HG02973 (cell line): ENCODE measurements around the gene LRP2.
"Not testable (repeated sequence)": the region's sequence is repeated elsewhere in the genome, so short reads cannot be mapped to it uniquely, and the experiment has no call there.

ENCODE experiments used
- ATAC-seq: cut with Tn5 transposase; IDR thresholded peaks from one replicate; pipeline ENCODE4 v1.9.1; 2021; ENCODE audit warnings: moderate library complexity; ENCODE audit not compliant: unreplicated experiment

The LRP2 gene

DNA sequence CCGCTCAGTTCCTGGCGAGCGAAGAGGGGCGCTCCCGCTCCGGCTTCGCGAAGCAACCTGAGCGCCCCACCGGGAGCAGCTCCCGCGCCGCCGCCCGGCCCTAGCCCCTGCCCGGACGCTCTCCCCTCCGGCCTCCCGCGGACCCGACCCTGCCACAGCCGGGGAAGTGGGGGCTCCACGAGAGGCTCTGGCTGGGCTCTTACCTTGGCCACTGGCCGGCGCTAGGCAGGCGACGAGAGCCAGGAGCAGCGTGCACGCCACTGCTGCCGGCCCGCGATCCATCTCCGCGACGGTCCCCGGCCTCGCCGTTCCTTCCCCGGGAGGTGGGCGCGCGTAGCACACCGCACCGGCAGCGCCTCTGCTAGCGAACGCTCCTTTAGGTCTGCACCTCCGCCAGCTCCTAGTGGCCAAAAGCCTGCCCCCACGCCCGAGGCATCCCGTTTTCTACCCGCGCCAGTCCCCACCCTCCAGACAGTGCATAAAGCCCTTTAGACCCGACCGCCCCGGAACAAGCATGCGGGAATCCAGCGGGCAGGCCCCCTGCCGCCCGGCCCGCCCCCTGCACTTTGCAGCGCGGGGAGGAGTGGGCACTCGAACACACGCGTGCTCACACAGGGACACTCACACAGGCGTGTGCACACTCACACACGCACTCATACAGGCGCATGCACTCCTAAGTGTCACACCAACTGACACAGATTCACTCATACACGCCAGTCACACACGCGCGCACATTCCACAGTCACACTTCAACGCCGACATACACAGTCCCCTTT, at the start of gene LRP2:
Gene LRP2, minus strand, starts transcription at position 417 of the 776 bp plus-strand sequence. Its CDS starts 135 bp downstream, at position 282.
- no peak for ATAC-seq

DNA sequence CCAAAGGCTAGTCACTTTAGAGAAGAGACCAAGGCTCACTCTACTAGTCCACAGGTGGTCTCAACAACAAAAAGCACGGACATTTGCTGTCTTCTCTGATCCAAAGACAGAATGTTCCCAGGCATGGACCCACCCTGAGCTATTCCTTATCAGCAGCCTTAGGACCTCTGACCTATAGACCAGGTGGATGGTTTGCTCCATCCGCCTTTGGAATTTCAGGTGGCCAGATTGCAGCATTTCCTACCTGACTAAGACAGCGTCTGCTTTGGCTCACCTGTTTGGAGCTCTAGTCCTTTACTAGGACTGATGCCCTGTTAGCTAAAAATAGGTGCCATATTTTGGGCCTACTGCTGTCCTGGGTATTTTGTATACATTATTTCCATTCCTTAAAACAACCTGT, 44.6 kb upstream of the LRP2 start:
- no peak for ATAC-seq

DNA sequence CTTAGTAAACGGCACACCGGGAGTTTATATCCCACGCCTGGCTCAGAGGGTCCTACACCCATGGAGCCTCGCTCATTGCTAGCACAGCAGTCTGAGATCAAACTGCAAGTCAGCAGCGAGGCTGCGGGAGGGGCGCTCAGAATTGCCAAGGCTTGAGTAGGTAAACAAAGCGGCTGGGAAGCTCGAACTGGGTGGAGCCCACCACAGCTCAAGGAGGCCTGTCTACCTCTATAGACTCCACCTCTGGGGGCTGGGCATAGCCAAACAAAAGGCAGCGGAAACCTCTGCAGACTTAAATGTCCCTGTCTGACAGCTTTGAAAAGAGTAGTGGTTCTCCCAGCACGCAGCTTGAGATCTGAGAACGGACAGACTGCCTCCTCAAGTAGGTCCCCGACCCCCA, 37.2 kb upstream of the LRP2 start:
- not testable (repeated sequence) for ATAC-seq

DNA sequence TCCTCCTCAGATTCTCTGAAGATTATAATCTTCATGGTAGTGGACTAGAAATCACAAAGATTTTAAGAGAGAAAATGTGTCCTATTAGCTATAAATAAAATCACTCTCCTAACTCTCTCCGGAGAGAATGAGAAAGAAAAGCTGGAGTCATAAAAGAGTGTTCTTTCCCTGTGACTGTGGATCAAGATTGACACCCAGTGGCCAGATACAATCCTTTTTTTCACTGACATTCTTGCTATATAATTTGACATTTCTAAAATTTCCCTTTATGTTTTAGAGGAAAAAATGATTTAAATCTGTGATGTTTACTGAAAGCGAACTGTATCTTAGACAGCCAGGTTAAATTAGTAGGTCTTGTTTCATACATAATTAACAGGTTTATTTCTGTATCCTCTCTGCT, 35.4 kb upstream of the LRP2 start:
- ATAC-seq: no peak

DNA sequence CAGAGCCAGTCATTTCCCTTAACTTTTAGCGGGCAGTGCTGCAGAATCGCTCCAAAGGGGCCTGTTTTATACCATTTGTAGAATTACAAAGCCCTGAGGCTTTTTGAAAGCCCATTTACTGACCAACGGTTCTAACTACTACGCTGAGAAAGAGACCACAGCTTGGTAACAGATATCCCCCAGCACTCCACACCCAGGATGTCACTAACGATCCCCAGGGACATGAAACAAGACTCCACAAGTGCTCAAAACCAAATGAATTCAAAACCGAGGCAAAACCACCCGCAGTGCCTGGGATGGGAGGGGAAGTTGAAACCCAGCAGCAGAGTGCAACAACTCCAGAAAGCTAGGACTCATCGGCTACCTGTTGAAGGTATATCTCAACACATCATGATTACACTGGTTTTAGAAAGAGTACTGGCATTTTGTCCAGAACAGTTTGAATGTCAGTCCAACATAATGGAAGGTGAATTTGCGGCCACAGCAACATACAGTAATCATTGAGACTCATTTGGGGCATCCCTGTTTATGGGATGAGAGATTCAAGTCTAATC, 33.6 kb upstream of the LRP2 start:
- no peak for ATAC-seq

DNA sequence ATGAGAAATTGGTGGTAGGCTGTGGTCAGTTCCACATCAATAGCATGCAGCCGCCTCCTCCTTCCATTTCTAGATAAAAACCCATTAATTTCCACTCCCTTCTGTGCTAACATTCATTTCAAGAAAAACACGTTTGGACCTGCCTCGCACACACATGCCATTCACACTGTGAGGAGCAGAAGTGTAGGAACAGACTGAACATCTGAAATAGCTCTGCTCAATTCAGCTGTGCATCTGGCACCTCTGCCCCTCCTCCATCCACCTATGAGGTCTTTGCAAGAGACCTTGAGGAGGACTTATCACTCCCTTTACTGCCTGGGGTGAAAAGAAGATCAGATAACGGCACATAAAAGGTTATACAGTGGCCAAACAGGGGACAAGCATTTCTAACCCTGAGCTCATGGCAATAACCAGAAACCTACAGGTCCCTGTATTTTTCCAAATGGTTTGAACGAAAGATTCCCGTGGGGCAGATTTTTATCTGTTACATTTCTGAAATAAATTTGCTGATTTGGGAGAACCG, 30.8 kb upstream of the LRP2 start:
- no peak for ATAC-seq

DNA sequence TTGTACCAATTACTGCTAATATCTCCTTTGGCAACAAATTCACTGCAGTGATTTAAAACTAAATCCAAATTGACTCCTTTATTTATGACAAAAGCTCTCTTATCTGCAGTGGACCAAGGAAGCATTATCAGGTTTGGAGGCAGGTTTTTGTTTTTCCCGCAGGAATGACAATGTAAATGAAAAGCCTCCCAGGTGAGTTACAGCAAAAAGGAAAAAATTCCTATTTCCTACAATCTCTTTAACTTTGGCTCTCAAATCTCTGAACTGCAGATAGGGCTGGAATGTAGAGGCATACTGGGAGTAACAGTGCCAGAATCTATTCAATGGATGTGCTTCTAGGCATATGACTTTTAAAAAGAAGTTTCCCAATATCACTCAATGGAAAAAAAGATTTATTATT, 28.9 kb upstream of the LRP2 start:
- no peak for ATAC-seq

DNA sequence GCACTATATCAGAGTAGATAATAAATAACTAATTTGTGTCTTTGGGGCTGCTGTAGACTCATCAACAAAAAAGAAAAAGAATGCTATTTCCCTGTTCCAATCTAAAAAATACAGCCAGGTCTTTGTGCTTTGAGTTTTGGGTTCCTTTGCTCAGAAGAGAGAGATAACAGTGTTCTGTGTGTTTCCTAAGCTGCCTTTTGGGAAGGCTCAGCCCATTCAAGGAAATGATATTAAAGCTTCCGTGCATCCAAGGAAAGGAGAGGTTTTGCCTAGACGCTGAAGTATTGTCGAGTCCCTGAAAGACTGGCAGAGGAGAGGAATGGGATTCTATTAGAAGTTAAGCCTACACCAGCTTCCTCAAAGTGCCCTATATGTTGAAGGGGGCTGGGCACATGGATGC, 25.8 kb upstream of the LRP2 start:
- no peak for ATAC-seq

DNA sequence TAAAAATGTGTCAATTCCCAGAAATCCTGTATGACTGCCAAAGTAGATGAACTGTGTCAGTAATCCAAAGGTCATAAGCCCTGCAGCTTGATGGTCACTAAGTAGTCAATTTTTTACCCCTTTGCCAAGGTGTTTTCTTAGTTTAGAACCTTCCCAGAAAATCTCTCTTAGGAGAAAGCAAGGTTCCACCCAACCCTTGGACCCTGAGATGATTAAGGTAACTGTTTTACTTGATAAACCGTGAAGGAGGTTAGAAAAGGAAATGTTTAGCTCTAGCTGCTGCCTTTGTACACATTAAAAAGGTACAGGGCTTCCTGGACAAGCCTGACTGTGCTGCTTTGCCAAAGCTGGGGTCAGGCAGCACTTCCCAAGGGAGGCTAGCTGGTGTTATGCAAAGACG, 24.4 kb upstream of the LRP2 start:
- ATAC-seq: no peak

DNA sequence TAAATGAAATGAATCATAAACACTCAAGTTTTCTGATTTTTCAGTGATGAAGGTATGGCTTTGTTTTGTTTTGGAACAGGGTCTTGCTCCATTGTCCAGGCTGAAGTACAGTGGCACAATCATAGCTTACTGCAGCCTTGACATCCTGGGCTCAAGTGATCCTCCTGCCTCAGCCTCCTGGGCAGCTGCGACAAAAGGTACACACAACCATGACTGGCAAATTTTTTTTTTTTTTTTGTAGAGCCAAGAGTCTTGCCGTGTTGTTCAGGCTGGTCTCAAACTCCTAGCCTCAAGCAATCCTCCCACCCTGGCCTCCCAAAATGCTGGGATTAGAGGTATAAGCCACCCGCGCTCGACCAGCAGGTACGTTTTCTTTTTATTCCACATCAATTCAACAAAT, 22.5 kb upstream of the LRP2 start:
- ATAC-seq: no peak

DNA sequence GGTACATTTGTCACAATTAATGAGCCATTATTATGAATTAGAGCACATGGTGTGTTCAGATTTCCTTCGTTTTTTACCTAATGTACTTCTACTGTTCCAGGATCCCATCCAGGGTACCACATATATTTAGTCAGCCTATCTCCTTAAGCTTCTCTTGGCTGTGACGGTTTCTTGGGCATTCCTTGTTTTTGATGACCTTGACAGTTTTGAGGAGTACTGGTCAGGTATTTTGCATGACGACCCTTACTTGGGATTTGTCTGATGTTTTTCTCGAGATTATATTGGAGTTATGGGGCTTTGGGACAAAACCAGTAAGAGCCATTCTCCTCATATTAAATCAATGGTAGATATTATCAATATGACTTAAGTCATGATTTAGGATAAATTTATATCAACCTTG, 10.2 kb upstream of the LRP2 start:
- ATAC-seq: no peak

DNA sequence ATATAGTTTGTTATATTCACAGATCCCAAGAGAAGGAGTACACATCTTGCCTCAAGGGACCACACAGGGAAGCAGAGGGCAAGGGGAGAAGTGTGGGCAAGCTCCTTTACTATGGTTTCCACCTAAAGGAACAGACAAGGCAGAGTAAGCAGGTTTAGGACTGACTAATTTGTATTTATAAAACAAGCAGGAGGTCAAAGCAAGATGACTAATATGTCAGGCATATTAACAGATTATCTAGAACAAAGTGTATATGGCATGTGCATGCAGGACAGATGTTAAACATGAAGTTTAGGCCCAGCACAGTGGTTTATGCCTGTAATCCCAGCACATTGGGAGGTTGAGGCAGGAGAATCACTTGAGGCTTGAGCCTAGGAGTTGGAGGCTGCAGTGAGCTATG, 3.7 kb upstream of the LRP2 start:
- no peak for ATAC-seq

DNA sequence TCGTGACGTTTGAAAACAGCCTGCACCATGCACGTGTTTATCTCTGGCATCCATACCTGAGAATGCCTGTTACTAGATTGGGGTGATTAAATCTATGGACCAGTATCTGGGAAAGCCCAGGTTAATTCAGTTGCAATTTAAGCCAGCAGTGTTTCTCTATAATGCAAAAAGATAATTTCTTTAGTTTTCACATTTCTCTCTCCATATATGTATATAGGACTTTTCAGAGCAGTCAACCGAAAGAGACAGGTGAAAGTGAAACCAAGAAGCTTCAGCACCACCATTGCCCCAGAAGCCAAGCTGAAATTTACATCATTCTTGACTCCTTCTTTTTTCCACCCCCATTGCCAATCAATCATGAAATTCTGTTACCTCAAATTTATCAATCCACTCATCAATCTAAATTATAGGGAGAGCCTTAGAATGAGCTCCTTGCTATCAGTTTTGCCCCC, 2.7 kb upstream of the LRP2 start:
- ATAC-seq: peak; percentile 67

DNA sequence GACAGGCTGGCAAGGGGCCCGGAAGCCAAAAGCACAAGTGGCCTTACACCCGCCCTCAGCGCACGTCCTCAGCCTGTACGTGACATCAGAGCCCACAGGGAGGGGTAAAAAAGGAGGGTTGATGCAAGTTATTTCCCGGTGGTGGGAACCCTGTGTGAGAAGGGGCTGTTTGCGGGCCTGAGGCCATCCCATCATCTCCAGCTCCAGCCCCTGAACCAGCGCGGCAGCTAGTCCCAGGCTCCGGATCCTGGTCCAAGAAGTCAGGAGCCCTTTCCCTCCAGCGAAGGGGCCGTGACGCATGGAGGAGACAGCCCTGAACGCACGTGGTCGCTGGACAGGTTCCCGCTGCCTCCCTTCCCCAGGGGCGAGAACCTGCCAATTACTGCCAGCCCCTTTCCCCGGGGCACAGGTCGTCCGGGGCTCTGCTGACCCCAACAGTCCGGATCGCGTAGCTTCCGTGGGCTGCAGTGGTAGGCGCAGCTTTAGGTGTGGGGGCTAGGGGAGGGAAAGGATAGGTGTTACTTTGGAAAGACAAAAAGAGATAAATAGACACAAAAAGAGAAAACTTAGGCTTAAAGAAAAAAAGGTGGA, 1.3 kb upstream of the LRP2 start:
- peak; percentile 48 for ATAC-seq

DNA sequence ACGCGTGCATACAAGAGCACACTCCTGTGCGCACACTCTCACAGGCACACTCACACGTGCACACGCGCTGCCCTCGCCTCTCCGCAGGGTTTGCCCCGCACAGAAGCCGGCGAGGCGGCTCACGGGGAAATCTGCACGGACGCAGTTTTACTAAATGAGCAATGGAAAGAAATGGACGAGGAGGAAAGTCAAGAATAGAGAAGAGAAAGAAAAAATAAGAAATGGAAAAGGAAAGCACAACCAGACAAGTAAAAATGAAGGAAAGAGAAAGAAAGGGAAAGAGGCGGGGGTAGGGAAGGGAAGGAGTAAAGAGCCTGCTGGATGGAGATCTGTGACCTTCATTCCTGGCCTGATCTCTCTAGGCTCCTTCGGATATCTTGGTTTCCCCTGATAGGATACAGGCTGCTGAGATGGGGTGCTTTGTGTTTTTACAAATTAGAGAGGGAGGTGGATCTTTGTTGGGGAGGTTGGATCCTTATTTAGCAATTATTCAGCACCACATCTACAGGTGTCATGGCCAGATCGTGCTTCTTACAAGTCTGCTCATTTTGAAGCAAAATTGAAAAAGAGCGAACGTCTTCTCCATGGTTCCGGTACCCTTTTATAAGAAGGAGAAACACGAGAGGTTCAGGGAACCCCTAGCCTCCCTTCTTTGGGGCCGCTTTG, 693 bp upstream of the LRP2 start:
- no peak for ATAC-seq

DNA sequence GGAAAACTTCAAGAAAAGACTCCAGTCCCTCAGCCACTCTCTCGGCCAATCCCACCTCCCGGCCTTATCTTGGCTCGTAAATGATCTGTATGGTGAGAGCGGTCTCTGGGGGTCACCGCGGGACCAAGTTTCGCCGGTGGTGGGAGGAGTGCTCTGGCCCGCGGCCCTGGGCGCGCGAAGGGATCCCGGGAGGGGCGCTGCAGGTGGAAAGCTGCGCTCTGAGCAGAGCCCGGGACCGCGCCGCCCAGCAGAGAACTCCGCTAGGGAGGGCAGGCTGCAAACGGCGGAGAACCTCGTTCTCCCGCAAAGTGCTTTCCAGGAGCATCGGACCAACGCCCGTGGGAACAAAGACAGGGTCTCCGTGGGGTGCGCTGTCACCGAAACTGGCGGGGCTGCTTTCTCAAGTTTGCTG, 622 bp downstream of the LRP2 start:
- no peak for ATAC-seq

DNA sequence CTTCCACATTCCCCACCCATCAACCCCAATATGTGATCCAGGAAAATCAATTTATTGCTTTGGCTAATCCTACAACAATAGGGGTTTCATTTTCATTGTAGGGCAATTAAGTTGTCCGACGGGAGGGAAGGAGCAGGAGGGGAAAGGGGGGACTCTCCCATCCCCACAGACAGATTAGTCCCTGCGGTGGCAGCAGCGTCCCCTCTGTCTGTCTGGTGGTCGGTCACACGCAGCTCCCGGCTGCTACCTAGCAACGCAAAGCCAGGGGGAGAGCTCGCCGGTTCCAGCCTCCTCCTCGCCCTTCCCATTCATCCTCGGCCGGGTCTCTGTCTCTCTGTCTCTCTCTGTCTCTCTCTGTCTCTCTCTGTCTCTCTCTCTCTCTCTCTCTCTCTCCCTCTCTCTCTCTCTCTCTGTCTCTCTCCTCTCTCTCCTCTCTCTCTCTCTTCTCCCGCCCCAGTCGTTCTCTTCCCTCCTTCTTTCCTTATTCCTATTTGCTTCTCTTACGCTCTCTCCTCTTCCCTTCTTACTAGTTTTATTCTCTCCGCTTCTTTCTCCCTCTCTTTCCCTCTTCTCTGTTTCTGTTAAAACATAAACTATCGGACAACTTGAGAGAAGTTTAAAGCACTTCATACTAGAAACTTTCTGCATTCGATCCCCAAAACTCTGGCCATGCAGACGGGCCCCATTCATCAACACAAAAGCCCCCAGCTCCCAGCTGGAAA, 1.2 kb downstream of the LRP2 start:
- ATAC-seq: no peak

DNA sequence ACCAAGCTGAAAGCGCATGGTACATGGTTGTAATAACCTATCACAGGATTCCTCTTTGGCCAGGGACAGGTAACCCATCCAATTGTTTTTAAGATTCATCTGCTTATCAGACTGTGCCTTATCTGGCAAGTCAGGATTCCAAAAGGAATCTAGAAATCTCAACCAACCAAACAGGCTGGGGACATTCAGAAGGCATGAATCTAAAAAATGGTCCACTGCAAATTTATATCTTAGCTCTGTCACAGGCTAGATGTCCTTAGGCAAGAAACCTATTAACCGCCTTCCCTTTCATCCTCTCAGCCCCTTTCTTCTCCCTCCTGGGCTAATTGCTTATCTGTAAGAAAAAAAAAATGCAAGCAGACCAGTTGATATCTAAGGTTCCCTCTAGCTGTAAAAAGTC, 4.3 kb downstream of the LRP2 start:
- ATAC-seq: no peak

DNA sequence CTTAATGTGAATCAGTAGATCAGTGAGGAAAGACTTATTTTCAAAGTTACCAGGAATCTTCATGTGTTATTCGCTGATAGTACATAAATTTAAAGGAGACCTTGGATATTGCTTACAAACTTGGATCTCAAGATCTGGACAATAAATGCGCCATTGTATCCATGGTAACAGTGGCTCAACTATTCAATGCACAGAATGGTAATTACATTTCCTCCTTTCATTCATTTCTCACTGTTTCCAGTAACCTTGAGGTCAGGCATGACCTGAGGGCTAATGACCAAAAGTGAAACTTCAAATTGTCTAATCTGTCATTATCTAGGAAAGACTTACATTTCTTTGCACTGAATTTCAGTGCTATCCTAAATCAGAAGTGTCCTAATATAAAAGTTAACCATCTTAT, 8.1 kb downstream of the LRP2 start:
- ATAC-seq: no peak

DNA sequence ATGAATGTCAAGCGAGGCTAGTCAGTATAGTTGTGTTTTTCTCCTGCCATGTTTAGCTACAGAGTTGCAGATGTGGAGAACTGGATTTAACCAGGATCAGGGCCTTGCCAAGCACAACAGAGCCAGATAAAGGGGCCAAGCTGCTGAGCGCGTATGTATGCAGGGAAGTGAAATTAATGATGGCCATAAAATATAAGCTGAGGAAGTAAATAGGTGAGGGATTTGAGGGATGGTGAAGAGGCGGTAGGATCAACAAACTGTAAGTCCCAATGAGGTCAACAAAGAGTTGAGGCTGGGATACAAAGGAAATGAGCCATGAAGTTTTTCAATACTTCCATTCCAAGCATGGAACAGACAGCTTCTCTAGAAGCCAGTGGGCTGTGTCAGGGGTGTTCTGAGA, 10.6 kb downstream of the LRP2 start:
- no peak for ATAC-seq

DNA sequence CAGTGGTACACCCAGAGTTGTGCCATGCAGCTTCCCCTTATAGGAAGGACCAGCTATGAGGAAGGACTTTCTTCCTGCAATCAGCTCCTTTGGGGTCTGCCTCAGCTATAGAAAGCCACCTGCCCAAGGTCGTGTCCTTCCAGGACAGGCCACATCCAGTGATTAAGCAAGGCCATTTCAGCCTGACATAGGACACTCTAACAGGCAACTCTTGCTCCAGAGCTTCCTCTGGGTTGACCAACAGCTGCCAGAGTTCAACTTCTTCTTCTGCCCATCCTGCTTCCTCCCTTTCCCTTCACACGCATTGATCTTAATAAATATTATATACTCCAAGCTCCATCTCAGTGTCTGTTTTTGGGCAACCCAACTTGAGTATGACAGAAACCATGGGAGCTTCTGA, 12.8 kb downstream of the LRP2 start:
- ATAC-seq: no peak
